PFSK-1 (cell line): Measurements from ENCODE around the gene NADSYN1.

Experiments used
- FOXP2 ChIP-seq: optimal IDR thresholded peaks from 2 replicates; pipeline ENCODE3; 2011; ENCODE audit warnings: borderline replicate concordance, control low read depth, inconsistent platforms; ENCODE audit not compliant: insufficient read depth; ENCODE audit errors: extremely low read length, extremely low read depth
- POLR2AphosphoS5 ChIP-seq: IDR thresholded peaks from 2 replicates; pipeline ENCODE4 v1.6.1; 2012; ENCODE audit warnings: low read depth, mild to moderate bottlenecking, control low read depth, low read length, moderate library complexity
- SIN3A ChIP-seq: IDR thresholded peaks from 2 replicates; pipeline ENCODE4 v1.6.1; 2012; ENCODE audit warnings: mild to moderate bottlenecking, low read length, moderate library complexity, borderline replicate concordance; ENCODE audit not compliant: insufficient read depth
- TAF1 ChIP-seq: IDR thresholded peaks from 2 replicates; pipeline ENCODE4 v1.6.1; 2012; ENCODE audit warnings: low read length, control low read depth, borderline replicate concordance; ENCODE audit not compliant: insufficient read depth
- TF ChIP-seq, protein P1 (sequence below), 2 experiments: IDR thresholded peaks; 2 replicates each; pipeline versions ENCODE4 v1.6.1 to v1.8.0; 2011 to 2012; ENCODE audit warnings: low read depth in 2 of 2, low read length in 2 of 2, control low read depth in 1 of 2, inconsistent platforms in 1 of 2, mild to moderate bottlenecking in 1 of 2, moderate library complexity in 1 of 2; ENCODE audit not compliant: insufficient read depth in 1 of 2

Gene NADSYN1

DNA sequence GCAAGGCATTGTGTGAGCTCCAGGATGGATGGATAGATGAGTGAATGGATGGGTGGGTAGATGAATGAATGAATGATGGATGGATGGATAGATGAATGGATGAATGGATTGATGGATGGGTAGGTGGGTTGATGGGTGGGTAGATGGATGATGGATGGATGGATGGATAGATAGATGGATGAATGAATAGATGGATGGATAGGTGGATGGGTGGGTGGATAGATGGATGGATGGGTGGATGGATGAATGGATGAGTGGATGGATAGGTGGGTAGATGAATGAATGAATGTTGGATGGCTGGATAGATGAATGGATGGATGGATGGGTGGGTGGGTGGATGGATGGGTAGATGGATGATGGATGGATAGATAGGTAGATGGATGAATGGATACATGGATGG is 38.4 kb upstream of the NADSYN1 start:
- no peak for TF ChIP-seq FOXP2
- TF ChIP-seq, protein P1, sequence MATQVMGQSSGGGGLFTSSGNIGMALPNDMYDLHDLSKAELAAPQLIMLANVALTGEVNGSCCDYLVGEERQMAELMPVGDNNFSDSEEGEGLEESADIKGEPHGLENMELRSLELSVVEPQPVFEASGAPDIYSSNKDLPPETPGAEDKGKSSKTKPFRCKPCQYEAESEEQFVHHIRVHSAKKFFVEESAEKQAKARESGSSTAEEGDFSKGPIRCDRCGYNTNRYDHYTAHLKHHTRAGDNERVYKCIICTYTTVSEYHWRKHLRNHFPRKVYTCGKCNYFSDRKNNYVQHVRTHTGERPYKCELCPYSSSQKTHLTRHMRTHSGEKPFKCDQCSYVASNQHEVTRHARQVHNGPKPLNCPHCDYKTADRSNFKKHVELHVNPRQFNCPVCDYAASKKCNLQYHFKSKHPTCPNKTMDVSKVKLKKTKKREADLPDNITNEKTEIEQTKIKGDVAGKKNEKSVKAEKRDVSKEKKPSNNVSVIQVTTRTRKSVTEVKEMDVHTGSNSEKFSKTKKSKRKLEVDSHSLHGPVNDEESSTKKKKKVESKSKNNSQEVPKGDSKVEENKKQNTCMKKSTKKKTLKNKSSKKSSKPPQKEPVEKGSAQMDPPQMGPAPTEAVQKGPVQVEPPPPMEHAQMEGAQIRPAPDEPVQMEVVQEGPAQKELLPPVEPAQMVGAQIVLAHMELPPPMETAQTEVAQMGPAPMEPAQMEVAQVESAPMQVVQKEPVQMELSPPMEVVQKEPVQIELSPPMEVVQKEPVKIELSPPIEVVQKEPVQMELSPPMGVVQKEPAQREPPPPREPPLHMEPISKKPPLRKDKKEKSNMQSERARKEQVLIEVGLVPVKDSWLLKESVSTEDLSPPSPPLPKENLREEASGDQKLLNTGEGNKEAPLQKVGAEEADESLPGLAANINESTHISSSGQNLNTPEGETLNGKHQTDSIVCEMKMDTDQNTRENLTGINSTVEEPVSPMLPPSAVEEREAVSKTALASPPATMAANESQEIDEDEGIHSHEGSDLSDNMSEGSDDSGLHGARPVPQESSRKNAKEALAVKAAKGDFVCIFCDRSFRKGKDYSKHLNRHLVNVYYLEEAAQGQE (IDR thresholded peaks at IDR 0.05; ENCODE audit: insufficient read depth in 1 of 2, low read depth in 2 of 2, low read length in 2 of 2), result no peak
- TF ChIP-seq TAF1, result no peak
- no peak for TF ChIP-seq POLR2AphosphoS5
- TF ChIP-seq SIN3A, result no peak

DNA sequence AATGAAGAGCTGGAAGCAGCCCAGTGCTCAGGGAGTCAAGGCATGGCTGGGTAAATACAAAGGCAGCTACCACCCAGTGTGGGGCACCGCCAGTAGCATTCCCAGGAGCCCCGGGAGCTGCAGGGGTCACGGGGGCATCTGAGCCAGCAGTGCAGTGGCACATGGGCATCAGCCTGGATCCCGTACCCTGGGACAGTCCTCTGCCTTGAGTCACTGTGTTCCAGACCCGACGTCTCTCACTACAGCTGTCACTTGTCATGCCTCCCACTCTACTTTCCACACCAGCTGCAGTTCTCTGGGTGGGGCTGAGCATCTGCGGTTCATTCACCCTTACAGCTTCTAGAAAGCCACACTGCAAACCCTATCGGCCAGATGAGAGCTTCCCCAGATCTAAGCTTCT is 34.4 kb upstream of the NADSYN1 start:
- TF ChIP-seq FOXP2 (no peak), POLR2AphosphoS5 (no peak), SIN3A (no peak)

DNA sequence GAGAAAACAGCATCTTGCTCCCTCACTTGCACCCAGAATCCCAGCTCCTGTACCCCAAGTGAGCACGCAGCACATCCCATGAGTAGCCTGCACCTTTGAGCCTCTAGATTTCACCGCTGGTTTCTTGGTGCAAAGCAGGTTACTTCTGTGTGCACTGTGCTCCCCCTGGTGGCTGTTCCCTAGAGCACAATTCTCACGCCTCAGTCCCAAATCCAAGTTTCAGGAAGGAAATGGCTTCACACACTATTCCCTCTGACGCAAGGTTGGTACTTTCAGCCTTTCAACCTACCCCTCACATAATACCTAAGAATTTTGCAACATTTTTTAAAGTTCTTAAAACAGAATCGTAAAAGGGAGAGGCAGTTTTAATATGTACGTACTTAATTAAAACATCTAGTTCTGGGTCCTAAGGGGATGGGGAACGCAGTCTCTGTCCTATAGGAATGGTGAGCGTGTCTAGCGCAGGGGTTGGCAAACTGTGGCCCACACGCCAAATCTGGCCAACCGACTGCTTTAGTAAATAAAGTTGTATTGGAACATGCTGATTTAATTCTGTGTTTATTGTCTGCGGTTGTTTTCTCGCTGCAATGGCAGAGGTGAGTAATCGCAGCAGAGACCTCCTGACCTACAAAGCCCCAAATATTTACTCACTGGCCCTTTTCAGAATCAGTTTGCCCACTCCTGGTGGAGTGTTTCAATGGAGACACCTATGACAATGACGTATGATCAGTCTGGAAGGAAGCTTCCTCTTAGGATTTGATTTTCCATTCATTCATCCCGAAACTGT is 32.4 kb upstream of the NADSYN1 start:
- TF ChIP-seq TAF1 (no peak), POLR2AphosphoS5 (no peak), FOXP2 (no peak), SIN3A (no peak)
- TF ChIP-seq, protein P1 (IDR thresholded peaks at IDR 0.05; ENCODE audit: insufficient read depth in 1 of 2, low read depth in 2 of 2, low read length in 2 of 2), result no peak

DNA sequence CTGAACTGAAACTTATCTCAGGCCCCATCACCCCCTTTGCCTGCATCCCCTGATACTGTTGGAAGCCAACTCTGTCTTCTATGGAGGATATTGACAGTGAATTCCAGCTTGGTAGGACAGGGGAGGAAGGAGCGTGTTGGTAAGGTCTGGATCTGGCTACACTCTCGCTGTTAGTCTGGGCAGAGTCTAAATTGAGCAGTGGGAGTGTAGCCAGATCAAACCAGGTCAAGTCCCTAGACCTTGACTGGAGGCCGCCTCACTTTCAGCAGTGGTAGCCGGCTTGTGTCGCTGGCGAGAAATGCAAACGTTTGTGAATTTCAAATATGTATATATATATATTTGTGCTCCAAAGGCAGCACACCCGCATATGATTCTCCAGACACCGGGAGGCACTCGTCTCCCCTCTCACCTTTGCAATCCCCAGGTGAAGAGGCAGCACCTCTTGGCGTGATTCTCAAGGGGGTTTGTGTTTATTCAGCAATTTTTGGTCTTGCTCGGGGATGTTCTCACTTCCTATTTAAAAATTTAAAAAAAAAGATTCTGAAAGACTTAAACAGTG is 31.5 kb upstream of the NADSYN1 start:
- TF ChIP-seq FOXP2, result no peak
- no peak for TF ChIP-seq SIN3A
- TF ChIP-seq POLR2AphosphoS5, result no peak
- no peak for TF ChIP-seq TAF1
- TF ChIP-seq, protein P1 (IDR thresholded peaks at IDR 0.05; ENCODE audit: insufficient read depth in 1 of 2, low read depth in 2 of 2, low read length in 2 of 2), result no peak

DNA sequence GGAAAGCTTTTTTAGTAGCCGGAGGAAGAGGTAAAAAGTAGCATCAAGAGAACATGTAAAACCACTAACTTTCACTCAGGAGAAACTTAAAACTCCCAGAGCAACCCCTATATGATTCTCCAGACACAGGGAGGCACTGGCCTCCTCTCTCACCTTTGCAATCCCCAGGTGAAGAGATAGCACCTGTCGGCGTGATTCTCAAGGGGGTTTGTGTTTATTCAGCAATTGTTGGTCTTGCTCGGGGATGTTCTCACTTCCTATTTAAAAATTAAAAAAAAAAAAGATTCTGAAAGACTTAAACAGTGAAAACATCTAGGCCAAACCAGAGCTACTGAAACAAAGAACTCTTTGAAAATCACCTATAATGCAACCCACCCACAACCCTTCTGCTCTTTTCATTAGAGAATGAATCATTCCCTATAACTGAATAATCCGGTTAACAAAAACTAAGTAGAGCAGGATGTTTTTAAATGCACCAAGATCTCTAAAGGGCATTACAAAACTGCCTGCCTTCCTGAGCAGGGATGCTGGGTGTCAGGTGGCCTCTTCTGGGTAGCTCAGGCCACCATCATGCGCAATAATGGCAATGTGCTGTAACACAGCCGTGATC is 29.7 kb upstream of the NADSYN1 start:
- TF ChIP-seq, protein P1 (IDR thresholded peaks at IDR 0.05; ENCODE audit: insufficient read depth in 1 of 2, low read depth in 2 of 2, low read length in 2 of 2), result no peak
- no peak for TF ChIP-seq TAF1
- no peak for TF ChIP-seq POLR2AphosphoS5
- no peak for TF ChIP-seq SIN3A
- TF ChIP-seq FOXP2, result no peak
